Left colon (tissue), 2 donors: Measurements from ENCODE around the gene DCAF15. TPM values are rescaled to one million over a fixed set of nuclear protein-coding genes. Genes with fewer than 3 reads are reported as not detected.
"Not testable (repeated sequence)": the region's sequence is repeated elsewhere in the genome, so short reads cannot be mapped to it uniquely, and the experiment has no call there.

ENCODE experiments used
- ATAC-seq: fragments of 200-7000 bp; cut with Tn5 transposase; one replicate; pipeline ENCODE4 v1.9.1; 2020; ENCODE audit warnings: mild to moderate bottlenecking, moderate library complexity
- DNase-seq, 2 donors: peaks; one replicate each; pipeline ENCODE4 v3.0.0-alpha.2; 2020
- intact Hi-C, 2 donors: fragments of 100-400 bp; cut with DNase I in 1 of 2; cut with micrococcal nuclease in 1 of 2; formaldehyde crosslinking; loops; one replicate each; pipeline versions ENCODE4 v1.11.2 to v1.14.0; 2022; cut with DNase I, micrococcal nuclease
- total RNA-seq, 2 donors: library from RNA; stranded (reverse); fragmentation: NEBNext Ultra II Directional; extraction: Animal tissue kit (Norgen Biotek cat#: 25700); gene quantifications; one replicate each; pipeline ENCODE4 v1.2.1, GENCODE V29; 2021
- donor health status: DM: no; HTN: no; CAD: no.
- donor health status: DM: yes; HTN: yes; CAD: no.

The DCAF15 gene
- total RNA-seq, 2 donors from 2014 or later = 30.5 to 33.9 TPM

DNA sequence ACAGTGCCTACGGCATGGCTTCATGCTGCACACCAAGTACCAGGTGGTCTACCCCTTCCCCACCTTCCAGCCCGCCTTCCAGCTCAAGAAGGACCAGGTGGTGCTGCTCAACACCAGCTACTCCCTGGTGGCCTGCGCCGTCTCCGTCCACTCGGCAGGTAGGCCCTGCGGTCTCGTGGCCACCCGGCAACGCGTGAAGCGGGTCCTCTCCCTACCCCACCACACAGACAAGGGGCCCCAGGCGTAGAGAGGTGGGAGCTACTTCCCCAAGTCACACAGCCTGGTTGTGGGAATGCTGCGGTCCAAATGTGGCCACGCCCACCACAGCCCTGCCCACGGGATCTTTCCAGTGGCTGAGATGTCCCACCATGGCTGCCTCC, 4.0 kb downstream of the DCAF15 start:
- DNase-seq (peak in 1 of 2 donors; percentile 23), ATAC-seq (no peak)
- intact Hi-C loops = no loop called here

DNA sequence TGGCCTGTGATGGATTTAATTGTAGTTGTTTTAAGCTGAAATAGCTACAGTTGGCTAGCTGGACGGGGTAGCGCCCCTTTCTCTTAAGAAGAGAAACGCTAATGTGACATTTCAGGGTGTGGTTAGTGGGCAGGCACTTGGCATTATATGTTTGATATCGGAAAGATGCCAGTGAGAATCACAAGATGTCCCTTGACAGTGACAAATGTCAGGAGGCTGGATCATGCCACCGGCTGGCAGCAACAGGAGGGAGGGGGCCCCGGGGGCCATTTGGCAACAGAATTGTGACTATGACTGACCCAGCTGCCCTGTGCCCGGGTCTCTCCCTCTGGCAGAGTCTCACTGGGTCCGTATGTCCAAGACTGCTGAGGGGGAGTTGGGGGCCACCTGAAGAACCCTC, 4.7 kb downstream of the DCAF15 start:
- no peak for DNase-seq
- ATAC-seq = no peak
- intact Hi-C loops = no loop called here

DNA sequence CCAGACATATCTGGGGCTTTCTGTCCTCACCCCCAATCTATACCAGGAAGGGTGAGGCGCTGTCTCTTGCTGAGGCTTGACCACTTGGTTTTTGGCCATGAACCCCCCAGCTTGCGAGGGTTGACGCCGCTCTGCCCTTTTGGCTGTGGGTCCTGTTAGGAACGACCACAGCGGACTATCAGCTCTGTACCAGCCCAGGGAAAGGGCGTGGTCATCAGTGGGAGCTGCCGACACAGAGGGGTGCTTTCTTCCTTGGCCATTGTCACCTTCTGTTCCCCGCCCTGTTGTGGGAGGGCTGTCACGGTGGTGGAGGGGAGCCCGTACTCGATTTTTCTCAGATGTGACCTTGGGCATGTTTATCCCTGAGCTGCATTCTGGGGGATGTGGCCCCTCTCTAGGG, 5.7 kb downstream of the DCAF15 start:
- DNase-seq = no peak
- intact Hi-C loops = no loop called here
- ATAC-seq = no peak

DNA sequence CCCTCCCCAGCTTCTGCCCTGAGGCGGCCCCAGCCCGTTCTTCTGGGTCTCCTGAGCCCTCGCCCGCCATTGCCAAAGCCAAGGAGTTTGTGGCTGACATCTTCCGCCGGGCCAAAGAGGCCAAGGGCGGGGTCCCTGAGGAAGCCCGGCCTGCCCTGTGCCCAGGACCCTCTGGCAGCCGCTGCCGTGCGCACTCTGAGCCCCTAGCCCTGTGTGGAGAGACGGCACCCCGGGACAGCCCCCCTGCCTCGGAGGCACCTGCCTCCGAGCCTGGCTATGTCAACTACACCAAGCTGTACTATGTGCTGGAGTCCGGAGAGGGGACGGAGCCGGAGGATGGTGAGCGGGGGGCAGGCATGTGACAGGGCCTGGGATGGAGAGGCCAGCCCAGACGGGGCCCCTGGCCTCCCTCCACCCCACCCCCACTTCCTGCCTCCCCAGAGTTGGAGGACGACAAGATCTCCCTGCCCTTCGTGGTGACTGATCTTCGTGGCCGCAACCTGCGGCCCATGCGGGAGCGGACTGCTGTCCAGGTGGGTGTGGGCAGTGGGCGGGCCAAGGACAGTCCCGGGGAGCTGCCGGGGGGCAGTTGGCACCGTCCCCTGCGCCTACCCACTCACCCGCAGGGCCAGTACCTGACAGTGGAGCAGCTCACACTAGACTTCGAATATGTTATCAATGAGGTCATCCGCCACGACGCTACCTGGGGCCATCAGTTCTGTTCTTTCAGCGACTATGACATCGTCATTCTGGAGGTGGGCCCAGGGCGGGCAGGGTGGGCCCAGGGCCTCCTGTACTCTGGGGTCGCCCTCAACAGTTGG, 7.0 kb downstream of the DCAF15 start:
- intact Hi-C loops = no loop called here
- DNase-seq (no peak), ATAC-seq (peak; percentile 12)

DNA sequence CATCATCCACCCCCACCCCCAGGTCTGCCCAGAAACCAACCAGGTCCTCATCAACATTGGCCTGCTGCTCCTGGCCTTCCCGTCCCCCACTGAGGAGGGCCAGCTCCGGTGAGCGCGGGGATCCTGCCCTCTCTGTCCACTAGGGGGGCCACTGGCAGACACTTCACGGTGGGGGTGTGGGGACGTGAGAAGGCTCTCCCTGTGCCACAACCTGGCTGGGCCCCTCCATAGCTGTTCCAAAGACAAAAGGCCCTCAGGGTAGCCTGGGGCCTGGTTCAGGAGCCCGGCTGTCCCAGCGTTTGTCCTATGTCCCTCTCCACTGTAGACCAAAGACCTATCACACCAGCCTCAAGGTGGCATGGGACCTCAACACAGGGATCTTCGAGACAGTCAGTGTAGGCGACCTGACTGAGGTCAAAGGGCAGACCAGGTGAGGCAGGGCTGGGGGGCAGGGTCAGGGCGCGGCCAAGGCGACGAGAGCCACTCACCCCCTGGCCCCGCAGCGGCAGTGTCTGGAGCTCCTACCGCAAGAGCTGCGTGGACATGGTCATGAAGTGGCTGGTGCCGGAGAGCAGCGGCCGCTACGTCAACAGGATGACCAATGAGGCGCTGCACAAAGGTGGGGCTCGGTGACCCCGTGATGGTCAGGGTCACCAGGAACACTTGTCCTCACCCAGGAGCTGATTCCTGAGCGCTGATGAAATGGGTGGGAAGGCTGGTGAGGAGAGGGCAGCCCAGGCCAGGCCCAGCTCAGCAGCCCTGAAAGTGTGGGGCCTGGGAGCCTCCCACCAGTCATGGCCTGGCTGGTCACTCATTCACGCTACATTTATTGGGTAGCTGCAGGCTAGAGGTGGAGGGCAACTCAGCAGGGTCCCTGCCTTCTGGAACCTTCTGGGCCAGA, 7.9 kb downstream of the DCAF15 start:
- ATAC-seq (peak; percentile 27), DNase-seq (no peak)
- intact Hi-C loops = no loop called here

DNA sequence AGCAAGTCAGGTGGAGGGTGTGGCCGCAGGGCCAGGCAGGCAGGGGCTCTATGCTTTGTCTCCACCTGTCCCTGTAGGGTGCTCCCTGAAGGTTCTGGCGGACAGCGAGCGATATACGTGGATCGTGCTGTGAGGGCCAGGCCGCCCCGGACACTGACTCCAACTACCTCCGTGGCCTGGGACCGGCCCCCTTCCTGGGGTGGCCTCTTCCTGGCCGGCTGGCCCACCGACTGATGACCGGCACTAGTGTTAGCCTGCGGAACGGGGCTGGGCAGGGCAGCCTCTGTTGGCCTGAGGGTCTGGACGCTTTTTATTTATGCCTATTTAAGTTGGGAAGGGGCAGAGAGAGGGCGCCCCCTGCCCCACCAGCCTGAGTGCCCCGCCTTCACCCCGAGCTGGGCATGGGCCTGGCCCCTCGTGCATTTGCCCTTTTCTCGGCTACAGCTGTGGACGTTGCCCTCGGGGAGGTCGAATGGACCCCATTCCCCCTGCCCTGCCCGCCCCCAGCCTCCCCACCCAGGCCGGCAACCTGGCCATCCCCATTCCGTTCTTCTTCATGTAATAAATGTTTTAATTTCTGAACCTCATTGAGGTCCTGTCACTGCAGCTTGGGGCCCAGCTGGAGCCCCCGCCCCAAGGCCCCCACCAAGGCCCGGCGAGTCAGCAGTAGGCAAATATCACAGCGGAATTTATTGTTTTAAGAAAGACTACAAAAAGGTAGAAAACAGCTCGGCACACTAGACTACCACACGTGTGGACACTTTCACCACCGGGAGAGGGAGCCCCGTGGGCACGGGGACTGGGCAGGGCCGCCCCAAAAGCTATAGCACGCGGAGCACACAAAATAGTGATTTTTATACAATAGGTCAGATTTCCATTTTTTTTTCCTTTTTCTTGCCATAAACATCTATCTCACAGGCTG, 8.8 kb downstream of the DCAF15 start:
- intact Hi-C loops = no loop called here
- DNase-seq = no peak
- ATAC-seq = peak; percentile 9

DNA sequence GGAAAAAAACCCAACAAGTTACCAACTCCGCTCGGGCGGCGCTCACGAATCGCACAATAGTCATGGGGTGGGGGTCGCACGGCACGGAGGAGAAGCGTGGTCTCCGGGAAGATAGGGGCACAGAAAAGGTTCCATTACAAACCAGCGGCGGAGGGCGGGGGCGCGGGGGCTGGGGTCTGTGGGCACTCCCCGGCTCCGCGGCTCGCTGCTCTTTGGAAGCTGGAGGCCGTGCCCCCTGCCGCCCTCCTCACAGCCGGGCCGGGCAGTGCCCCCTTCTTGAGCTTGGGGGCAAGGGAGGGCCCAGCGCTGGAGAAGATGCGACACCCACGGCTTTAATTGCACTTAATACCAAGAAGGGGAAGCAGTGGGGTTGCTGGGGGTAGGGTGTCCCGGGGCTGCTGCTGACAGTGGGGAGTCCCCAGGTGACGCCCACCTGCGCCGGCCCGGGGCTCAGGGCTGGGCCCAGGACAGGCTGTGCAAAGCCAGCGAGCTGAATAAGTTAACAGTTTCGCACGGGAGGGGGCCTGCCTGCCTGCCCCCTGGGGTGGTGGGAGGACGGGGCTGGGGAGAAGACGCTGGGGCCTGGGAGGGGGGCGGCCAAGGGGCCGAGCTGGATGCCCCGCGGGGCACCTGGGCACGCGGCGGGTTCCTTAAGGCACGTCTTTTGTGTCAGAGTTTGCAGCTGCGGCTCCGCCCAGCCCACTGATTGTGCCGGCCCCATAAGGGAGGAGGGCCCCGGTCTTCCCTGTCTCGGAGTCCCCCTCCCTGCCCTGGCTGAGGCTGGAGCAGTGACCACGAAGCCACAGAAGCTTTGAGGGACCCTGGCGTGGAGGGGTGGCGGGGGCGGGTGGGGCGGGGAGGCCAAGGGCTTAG, 9.8 kb downstream of the DCAF15 start:
- peak in 1 of 2 donors; percentile 22 for DNase-seq
- intact Hi-C loops = no loop called here
- ATAC-seq = no peak

DNA sequence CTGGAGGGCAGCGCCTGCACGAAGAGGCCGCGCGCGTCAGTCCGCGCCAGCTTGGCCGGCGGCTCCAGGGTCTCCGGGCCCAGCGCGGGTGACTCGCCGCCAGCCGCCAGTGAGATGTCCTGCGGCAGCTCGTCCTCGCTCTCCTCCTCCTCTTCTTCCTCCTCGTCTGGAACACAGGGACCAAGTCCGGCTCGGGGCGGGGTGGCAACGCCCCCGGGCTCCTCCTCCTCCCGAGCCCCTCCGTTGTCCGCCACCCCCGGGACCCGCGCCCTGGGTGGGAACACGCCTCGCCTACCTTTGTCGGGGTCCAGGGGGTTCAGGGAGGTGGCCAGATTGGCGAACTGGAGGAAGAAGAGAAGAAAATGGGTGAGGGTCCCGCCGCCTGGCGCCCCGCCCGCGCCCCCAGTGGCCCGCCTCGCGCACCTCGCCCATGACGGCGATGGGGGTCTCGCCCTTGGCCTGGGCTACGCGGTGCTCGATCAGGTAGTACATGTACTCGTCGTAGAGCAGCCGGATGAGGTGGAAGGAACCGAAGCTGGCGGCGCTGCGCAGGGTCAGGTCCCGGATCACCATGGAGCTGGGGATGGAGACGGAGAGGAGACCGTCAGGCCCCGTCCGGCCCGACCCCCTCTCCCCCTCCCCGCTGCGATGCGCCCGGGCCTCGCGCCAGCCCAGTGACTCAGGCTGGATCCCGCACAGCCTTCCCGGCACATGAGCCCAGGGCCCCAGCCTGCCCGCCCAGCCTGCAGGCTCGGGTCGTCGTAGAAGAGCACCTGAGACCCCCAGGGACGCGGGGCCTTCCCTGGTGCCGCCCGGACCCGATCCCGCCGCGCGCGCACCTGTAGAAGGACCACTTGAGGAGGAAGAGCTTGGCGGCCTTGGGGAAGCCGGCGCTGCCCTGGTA, 10.6 kb downstream of the DCAF15 start:
- peak; percentile 14 for ATAC-seq
- intact Hi-C loops = no loop called here

DNA sequence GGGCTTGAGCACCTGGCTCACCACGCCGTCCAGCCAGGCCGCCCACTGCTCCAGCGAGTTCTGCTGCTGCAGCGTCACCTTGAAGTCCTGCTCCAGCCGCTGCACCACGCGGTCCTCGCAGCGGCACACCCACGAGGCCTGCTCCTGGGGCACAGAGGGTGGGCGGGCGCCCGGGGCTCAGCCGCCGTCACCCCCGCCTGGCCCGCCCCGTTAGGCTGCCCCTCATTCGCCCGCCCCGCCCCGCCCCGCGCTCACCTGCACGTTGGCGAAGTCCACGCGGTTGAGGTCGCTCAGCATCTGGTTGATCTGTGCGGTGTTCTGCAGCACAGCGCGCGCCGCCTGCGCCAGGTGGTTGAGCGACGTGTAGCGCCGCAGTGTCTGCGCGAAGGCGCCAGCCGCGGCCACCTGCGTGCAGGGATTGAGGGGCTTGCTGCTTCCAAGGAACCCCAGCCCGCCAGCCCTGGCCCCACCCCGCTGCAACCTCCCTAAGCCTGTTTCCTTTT, 11.3 kb downstream of the DCAF15 start:
- no peak for ATAC-seq
- intact Hi-C loops = no loop called here
- DNase-seq = no peak

More for the DNA sequence above, 10.6 kb downstream of the DCAF15 start:
- peak in 1 of 2 donors; percentile 22 for DNase-seq

DNA sequence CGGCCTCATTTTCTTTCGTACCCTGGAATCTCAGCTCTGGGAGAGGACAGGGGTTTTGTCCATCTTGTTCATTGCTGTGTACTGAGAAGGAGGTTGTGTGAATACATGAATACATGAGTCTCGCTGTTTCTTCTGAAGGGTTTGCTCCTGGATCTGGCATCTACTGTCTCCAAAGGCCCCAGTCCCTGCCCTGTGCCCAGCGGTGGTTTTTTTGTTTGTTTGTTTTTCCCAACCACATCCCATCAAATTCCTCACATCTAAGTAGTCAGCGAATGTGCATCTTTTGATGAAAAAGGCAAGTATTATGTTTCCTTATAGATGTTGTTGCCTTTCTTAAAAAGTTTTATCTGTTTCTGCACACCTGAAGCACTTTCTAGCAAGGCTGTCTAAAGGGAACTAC, 12.5 kb downstream of the DCAF15 start:
- intact Hi-C loops = no loop called here
- ATAC-seq (no peak), DNase-seq (no peak)

DNA sequence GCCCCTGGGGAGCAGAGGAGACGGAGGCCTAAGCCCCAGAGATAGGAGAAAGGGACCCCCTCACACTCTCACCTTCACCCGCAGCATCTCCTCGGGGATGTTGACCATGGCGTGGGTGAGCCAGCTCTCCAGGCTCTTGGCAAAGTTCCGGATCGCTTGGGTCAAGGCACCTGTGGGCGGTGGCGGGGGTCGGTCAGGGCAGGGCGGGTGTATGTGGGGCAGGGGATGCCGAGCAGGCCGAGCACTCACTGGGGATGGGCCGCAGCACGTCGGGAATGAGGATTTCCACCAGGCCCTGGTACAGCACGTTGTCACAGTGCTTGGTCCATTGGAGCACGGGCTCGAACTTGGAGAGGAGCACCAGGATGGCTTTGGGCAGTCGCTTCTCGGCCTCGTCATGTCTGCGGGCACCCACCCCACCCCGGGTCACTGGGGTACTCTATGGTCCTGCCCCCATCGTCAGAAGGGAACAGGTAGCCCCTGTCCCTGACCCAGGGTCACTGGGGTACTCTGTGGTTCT, 13.1 kb downstream of the DCAF15 start:
- ATAC-seq (no peak), DNase-seq (no peak)
- intact Hi-C loops = no loop called here

DNA sequence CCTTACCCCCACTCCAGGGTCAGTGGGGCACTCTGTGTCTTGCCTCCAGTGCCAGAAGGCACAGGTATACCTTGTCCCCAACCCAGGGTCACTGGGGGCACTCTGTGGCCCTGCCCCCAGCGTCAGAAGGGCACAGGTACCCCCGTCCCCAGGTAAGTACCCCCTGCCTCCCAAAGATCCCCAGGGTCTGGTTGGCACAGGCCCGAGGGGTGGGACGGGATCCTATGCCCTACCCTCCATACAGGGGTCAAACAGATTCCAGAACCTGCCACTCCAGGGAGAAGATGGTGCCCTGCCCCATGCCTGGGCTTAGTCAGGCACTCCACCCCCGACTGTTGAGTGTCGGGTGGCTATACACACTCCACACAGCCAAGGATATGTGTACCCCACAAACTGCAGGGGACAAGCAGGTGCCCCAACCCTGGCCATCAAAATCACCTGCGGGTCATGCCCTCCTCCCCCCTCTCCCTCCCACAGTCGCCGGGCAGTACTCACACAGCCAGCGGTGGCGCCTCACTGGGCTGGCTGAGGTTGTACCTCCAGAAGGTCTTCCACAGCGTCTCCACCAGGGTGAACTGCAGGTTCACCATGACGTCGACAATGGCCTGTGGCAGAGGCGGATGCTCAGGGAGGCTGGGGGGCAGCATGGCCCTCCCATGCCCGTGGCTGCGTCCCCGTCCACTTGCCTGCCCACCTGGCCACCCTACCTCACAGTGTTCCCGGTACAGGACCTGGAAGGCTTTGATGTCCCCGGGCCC, 13.8 kb downstream of the DCAF15 start:
- DNase-seq = no peak
- intact Hi-C loops = no loop called here
- ATAC-seq = no peak

DNA sequence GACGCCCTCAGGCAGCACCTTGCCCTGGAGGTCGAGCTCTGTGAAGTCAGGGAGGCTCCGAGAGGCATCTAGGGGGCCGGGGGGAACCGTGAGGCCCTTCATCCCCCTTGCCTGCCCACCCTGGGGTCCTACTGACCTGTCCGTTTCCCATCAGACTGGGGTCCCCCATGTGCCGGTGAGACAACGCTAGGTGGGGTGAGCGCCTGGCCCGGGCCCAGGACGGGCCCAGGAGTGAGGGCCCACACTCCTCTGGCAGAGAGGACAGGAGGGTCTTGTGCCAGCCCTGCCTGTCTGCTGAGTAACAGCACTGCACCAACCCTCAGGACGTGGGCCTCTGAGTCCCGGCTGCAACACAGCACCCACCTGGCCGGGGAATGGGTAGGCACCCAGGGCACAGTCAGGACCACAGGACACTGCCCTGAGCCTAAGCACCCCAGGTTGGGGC, 14.4 kb downstream of the DCAF15 start:
- intact Hi-C loops = no loop called here
- ATAC-seq (peak; percentile 5), DNase-seq (no peak)

DNA sequence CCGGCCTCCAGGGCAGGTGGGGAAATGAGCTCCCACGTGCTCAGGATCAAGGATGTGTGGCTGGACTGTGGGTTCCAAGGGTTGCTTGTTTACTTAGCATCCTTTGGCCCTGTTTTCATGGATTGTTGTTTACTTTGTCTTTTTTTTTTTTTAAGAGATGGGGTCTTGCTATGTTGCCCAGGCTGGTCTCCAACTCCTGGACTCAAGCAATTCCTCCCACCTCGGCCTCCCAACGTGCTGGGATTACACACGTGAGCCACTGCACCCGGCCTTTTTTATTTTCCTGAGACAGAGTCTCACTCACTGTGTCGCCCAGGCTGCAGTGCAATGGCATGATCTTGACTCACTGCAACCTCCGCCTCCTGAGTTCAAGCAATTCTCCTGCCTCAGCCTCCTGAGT, 14.9 kb downstream of the DCAF15 start:
- DNase-seq, intact Hi-C loops, ATAC-seq: not testable (repeated sequence)

DNA sequence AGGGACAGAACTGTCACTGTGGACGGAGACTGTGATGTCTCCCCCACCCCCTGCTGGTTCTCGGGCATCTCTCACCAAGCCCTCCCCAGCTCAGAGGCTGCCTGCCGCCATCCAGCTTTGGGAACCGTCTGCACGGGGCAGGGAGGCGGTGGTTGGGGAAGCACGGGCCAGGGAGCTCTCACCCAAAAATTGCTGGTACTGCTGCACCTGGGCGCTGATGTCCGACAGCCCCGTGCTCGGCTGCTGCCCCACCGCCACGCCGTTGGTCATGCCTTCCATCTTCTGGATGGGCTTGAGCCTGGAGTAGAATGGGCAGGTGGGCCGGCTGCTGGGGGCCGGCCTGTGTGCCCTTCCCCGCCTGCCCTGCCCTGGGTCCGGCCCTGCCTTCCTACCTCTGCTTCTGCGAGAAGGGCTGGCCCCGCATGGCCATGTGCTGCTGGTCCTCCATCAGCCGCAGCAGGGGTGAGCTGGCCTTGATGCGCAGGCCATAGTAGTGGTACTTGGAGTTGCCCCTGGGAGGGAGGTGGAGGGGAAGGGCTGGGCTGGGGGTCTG, 16.1 kb downstream of the DCAF15 start:
- intact Hi-C loops = no loop called here
- no peak for ATAC-seq
- DNase-seq = no peak

DNA sequence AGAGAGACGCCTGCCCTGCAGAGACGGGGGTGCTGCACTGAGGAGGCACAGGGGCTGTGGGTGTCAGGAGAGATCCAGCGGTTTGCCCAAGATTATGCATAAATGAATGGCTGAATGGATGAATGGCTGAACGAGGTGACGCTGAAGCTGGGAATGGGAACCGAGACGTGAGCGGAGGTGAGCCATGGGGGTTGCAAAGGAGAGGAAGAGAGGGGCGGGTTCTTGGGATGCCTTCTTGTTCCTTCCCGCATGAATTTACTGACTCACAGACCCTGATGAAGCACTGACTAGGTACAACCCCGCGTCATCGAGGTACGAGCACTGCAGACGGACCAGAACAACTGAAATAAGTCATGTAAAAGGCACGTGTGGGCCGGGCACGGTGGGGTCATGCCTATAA, 16.7 kb downstream of the DCAF15 start:
- DNase-seq (no peak), ATAC-seq (no peak)
- intact Hi-C loops = no loop called here
